Measurements from ENCODE around the gene ZBTB7C.

- TF ChIP-seq ZNF416 (tag by site-specific recombination; IDR thresholded peaks at IDR 0.05) (no peak), ZNF510 (tag by site-specific recombination; IDR thresholded peaks at IDR 0.05; ENCODE audit: insufficient replicate concordance) (no peak), CTCF (tag by site-specific recombination; IDR thresholded peaks at IDR 0.05) (no peak), PATZ1 (tag by site-specific recombination; IDR thresholded peaks at IDR 0.05) (no peak), KLF16 (tag by site-specific recombination; IDR thresholded peaks at IDR 0.05) (no peak), TCF7L2 (IDR thresholded peaks at IDR 0.05; ENCODE audit: borderline replicate concordance, low read depth, low read length) (no peak)
Observed at GRCh38 chr18:48104705-48105104, 304.5 kb downstream of the ZBTB7C start.
